Choroid plexus epithelial cell (primary cell): Measurements from ENCODE around the gene ARHGAP28.

Experiments
- DNase-seq: peaks from one replicate; pipeline ENCODE4 v3.0.0-alpha.2; 2010; ENCODE audit warnings: low read depth
- H3K4me3 ChIP-seq: 2 replicates; pipeline ENCODE4 v1.5.1; 2011; ENCODE audit warnings: low read depth, mild to moderate bottlenecking, control low read depth, low read length, moderate library complexity
- TF ChIP-seq, protein P1 (sequence below): conservative IDR thresholded peaks from 2 replicates; pipeline ENCODE4 v1.5.1; 2011; ENCODE audit warnings: low read depth, mild to moderate bottlenecking, control low read depth, inconsistent platforms, low read length, moderate library complexity

The ARHGAP28 gene

GRCh38 chr18:6730416-6731221 is 1.1 kb downstream of the ARHGAP28 start:
- TF ChIP-seq, protein P1, sequence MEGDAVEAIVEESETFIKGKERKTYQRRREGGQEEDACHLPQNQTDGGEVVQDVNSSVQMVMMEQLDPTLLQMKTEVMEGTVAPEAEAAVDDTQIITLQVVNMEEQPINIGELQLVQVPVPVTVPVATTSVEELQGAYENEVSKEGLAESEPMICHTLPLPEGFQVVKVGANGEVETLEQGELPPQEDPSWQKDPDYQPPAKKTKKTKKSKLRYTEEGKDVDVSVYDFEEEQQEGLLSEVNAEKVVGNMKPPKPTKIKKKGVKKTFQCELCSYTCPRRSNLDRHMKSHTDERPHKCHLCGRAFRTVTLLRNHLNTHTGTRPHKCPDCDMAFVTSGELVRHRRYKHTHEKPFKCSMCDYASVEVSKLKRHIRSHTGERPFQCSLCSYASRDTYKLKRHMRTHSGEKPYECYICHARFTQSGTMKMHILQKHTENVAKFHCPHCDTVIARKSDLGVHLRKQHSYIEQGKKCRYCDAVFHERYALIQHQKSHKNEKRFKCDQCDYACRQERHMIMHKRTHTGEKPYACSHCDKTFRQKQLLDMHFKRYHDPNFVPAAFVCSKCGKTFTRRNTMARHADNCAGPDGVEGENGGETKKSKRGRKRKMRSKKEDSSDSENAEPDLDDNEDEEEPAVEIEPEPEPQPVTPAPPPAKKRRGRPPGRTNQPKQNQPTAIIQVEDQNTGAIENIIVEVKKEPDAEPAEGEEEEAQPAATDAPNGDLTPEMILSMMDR: no peak
- H3K4me3 ChIP-seq: peak overlapping the region; percentile 70
- no peak for DNase-seq

- DNase-seq: peak; percentile 86
These were observed 1.7 kb downstream of the ARHGAP28 start for GRCh38 chr18:6731222-6731596.

GRCh38 chr18:6732952-6733351 is 3.4 kb downstream of the ARHGAP28 start:
- DNase-seq: peak; percentile 56
- TF ChIP-seq, protein P1: peak; percentile 39
- H3K4me3 ChIP-seq: no peak overlapping the region

More at GRCh38 chr18:6731222-6731596, 1.7 kb downstream of the ARHGAP28 start:
- H3K4me3 ChIP-seq: peak overlapping the region; percentile 21
- TF ChIP-seq, protein P1: no peak

GRCh38 chr18:6733758-6734157 is 4.2 kb downstream of the ARHGAP28 start:
- TF ChIP-seq, protein P1: no peak
- DNase-seq: no peak
- H3K4me3 ChIP-seq: no peak overlapping the region

GRCh38 chr18:6734726-6735430 is 5.4 kb downstream of the ARHGAP28 start:
- peak; percentile 86 for DNase-seq
- no peak overlapping the region for H3K4me3 ChIP-seq
- TF ChIP-seq, protein P1: no peak

DNA sequence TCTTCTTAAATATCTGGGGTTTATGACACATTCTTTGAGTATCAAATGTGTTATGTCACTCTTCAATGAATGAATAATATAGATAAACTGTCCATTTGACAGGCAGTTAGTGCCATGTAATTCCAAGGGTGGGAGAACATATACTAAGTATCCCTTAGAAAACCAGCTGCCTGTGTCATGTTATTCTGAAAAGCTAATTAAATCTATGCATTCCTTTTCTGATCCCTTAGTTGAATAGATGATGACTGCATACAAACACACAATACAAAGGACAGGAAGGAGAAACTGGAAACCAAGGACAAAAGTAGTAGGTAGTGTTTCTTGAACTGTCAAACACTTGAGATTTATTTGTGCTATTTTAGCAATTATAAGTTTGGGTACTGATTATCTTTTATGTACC is 8.3 kb downstream of the ARHGAP28 start:
- DNase-seq: no peak
- TF ChIP-seq, protein P1: no peak
- H3K4me3 ChIP-seq: no peak overlapping the region
